ENCODE data around the gene MSX1. TPM values are rescaled to one million over a fixed set of nuclear protein-coding genes. Genes with fewer than 3 reads are reported as not detected.

Gene MSX1
- total and polyA plus RNA-seq, 2 donors (not counting 3 experiments of a cell fraction or from before 2014, with no cell fraction given): 5.0 to 6.2 TPM

DNA sequence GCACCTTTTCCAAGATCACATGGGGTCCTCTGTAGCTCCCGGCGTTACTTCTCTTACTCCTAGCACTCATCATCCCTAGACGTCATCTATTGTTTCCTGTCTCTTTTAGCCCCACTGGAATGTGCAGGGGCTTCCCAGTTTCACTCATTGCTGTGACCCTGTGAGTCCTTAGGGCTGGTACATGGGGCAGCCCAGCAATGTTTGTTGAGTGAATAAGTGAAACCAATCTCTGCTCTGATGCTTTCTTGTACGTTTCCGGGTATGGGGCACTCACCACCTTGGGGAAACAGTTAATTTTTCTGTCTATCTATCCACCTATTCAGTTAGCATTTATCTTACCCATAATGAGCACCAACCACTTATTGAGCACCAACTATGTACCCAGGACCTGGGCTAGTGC, 16.1 kb downstream of the MSX1 start:
- Histone ChIP-seq H3K27ac (ENCODE audit: insufficient read depth, low read depth, low read length) (no peak overlapping the region), H3K36me3 (ENCODE audit: control insufficient read depth in 2 of 2, extremely low read depth in 1 of 2, insufficient read depth in 2 of 2, low read length in 2 of 2) (no peaks in the 10 kb centered on the region), H3K4me1 (ENCODE audit: control insufficient read depth, extremely low read depth, insufficient read depth, low read length) (no peaks in the 10 kb centered on the region), H3K4me2 (ENCODE audit: insufficient read depth, low read length) (no peak overlapping the region), H2AFZ (ENCODE audit: low read depth, low read length) (no peak overlapping the region), H4K20me1 (replicated peaks; ENCODE audit: control insufficient read depth, extremely low read depth, insufficient read depth, low read length) (no peaks in the 10 kb centered on the region), H3K9me1 (replicated peaks; ENCODE audit: control insufficient read depth, extremely low read depth, insufficient read depth, low read length) (no peaks in the 10 kb centered on the region), H3K9ac (replicated peaks; ENCODE audit: extremely low read depth, insufficient read depth, low read length) (no peak overlapping the region), H3K9me3 (replicated peaks; ENCODE audit: control insufficient read depth, insufficient read depth, low read length) (no peaks in the 10 kb centered on the region), H3K79me2 (ENCODE audit: control insufficient read depth, insufficient read depth, low read length) (no peaks in the 10 kb centered on the region), H3K4me3 (replicated peaks in 1 of 3; ENCODE audit: insufficient read depth in 1 of 3, low read depth in 1 of 3, low read length in 3 of 3) (no peak overlapping the region), H3K27me3 (ENCODE audit: control insufficient read depth in 2 of 2, insufficient read depth in 2 of 2, low read length in 2 of 2) (peaks cover 36 to 40% of the 10 kb centered on the region in 2 experiments)
- no TSS peak for BruUV-seq (replicated peaks)
- dilution Hi-C loops (cut with MboI; ENCODE audit: extremely low pct_ligation_motif_present, low sequenced_read_pairs) (no loop called here), intact Hi-C loops (cut with micrococcal nuclease) (no loop called here)
- DNase-seq (ENCODE audit: low read depth, low spot score): no peak
- ChIA-PET CTCF (interaction anchor here (1.0 kb wide), 2 partner anchors 8 to 12 kb away, joined by 3 read pairs; no protein-coding TSS in a partner anchor), POLR2A (no interaction called here)
- no peak for FAIRE-seq
- TF ChIP-seq POLR2AphosphoS5 (IDR thresholded peaks at IDR 0.05; ENCODE audit: insufficient read depth, low read depth, low read length): no peak
- TF ChIP-seq FOS (IDR thresholded peaks at IDR 0.05; ENCODE audit: borderline replicate concordance, insufficient read depth, low read length): no peak
- no peak for TF ChIP-seq JUN (IDR thresholded peaks at IDR 0.05; ENCODE audit: borderline replicate concordance, insufficient read depth, insufficient read length, low read depth)
- no peak for TF ChIP-seq MYC (IDR thresholded peaks at IDR 0.05; ENCODE audit: low read depth, low read length)
- TF ChIP-seq, protein P1, sequence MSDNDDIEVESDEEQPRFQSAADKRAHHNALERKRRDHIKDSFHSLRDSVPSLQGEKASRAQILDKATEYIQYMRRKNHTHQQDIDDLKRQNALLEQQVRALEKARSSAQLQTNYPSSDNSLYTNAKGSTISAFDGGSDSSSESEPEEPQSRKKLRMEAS (IDR thresholded peaks at IDR 0.05; ENCODE audit: insufficient read depth, insufficient read length): no peak
- no peak for TF ChIP-seq GATA2 (IDR thresholded peaks at IDR 0.05; ENCODE audit: insufficient read depth, insufficient read length, low read depth, low read length)
- TF ChIP-seq POLR2A (IDR thresholded peaks at IDR 0.05; ENCODE audit: low read depth, low read length): no peak
- TF ChIP-seq, protein P2, sequence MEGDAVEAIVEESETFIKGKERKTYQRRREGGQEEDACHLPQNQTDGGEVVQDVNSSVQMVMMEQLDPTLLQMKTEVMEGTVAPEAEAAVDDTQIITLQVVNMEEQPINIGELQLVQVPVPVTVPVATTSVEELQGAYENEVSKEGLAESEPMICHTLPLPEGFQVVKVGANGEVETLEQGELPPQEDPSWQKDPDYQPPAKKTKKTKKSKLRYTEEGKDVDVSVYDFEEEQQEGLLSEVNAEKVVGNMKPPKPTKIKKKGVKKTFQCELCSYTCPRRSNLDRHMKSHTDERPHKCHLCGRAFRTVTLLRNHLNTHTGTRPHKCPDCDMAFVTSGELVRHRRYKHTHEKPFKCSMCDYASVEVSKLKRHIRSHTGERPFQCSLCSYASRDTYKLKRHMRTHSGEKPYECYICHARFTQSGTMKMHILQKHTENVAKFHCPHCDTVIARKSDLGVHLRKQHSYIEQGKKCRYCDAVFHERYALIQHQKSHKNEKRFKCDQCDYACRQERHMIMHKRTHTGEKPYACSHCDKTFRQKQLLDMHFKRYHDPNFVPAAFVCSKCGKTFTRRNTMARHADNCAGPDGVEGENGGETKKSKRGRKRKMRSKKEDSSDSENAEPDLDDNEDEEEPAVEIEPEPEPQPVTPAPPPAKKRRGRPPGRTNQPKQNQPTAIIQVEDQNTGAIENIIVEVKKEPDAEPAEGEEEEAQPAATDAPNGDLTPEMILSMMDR (IDR thresholded peaks at IDR 0.05; ENCODE audit: extremely low read depth in 1 of 2, insufficient read depth in 1 of 2, low read depth in 1 of 2, low read length in 2 of 2): no peak
- no peak for TF ChIP-seq EZH2 (IDR thresholded peaks at IDR 0.05; ENCODE audit: borderline replicate concordance, low read depth, low read length, severe bottlenecking)
